Mesenchymal stem cell (in vitro differentiated cells and primary cell): ENCODE measurements around the gene UTF1.

ENCODE experiments used
- DNase-seq: peaks from one replicate; pipeline ENCODE4 v3.0.0-alpha.2; 2013
- H2AFZ ChIP-seq: one replicate; pipeline ENCODE4 v1.6.1; 2013; ENCODE audit warnings: low read depth, mild to moderate bottlenecking, control low read depth, inconsistent platforms, low read length, moderate library complexity
- H2AK5ac ChIP-seq: 2 replicates; pipeline ENCODE4 v1.6.1; 2013; ENCODE audit warnings: low read length, moderate library complexity, mild to moderate bottlenecking, inconsistent platforms; ENCODE audit not compliant: severe bottlenecking
- H2BK120ac ChIP-seq: one replicate; pipeline ENCODE4 v1.6.1; 2013; ENCODE audit warnings: low read depth, mild to moderate bottlenecking, inconsistent platforms, low read length, moderate library complexity
- H2BK12ac ChIP-seq, 2 experiments: one replicate each; pipeline ENCODE4 v1.6.1; 2013; ENCODE audit warnings: inconsistent platforms in 2 of 2, low read length in 2 of 2, mild to moderate bottlenecking in 2 of 2, moderate library complexity in 2 of 2, control low read depth in 1 of 2
- H2BK15ac ChIP-seq: one replicate; pipeline ENCODE4 v1.6.1; 2013; ENCODE audit warnings: mild to moderate bottlenecking, low read depth, inconsistent platforms; ENCODE audit not compliant: poor library complexity, severe bottlenecking
- H2BK5ac ChIP-seq: 2 replicates; pipeline ENCODE4 v1.6.1; 2013; ENCODE audit warnings: low read depth, mild to moderate bottlenecking, low read length, control low read depth, inconsistent platforms; ENCODE audit not compliant: poor library complexity, severe bottlenecking
- H3K14ac ChIP-seq, 2 experiments: one replicate each; pipeline ENCODE4 v1.6.1; 2013; ENCODE audit warnings: inconsistent platforms in 2 of 2, low read length in 2 of 2, control low read depth in 1 of 2, mild to moderate bottlenecking in 1 of 2, moderate library complexity in 1 of 2
- H3K18ac ChIP-seq, 2 experiments: one replicate each; pipeline ENCODE4 v1.6.1; 2013; ENCODE audit warnings: inconsistent platforms in 2 of 2, low read length in 2 of 2, control low read depth in 1 of 2, low read depth in 1 of 2, mild to moderate bottlenecking in 1 of 2
- H3K23ac ChIP-seq, 2 experiments: one replicate each; pipeline ENCODE4 v1.6.1; 2013; ENCODE audit warnings: inconsistent platforms in 2 of 2, low read length in 2 of 2, mild to moderate bottlenecking in 2 of 2, moderate library complexity in 2 of 2, control low read depth in 1 of 2
- H3K27ac ChIP-seq: 2 replicates; pipeline ENCODE4 v1.5.1; 2013; ENCODE audit warnings: mild to moderate bottlenecking, moderate library complexity, low read length, control low read depth, inconsistent platforms; ENCODE audit not compliant: poor library complexity, severe bottlenecking
- H3K27me3 ChIP-seq, 2 experiments: 2 replicates each; pipeline versions ENCODE4 v1.6.1 to v1.7.0; 2013; ENCODE audit warnings: low read length in 2 of 2, mild to moderate bottlenecking in 2 of 2, moderate library complexity in 2 of 2, control low read depth in 1 of 2, inconsistent platforms in 1 of 2; ENCODE audit not compliant: control insufficient read depth in 1 of 2, insufficient read depth in 1 of 2
- H3K36me3 ChIP-seq, 2 experiments: 2 replicates each; pipeline versions ENCODE4 v1.6.1 to v1.7.0; 2013; ENCODE audit warnings: low read length in 2 of 2, control low read depth in 1 of 2, inconsistent platforms in 1 of 2, low read depth in 1 of 2, mild to moderate bottlenecking in 1 of 2; ENCODE audit not compliant: insufficient read depth in 2 of 2, control insufficient read depth in 1 of 2
- H3K4ac ChIP-seq, 2 experiments: one replicate each; pipeline ENCODE4 v1.6.1; 2013; ENCODE audit warnings: inconsistent platforms in 2 of 2, low read length in 2 of 2, mild to moderate bottlenecking in 2 of 2, moderate library complexity in 2 of 2, control low read depth in 1 of 2, low read depth in 1 of 2
- H3K4me1 ChIP-seq: 2 replicates; pipeline ENCODE4 v1.6.1; 2013; ENCODE audit warnings: low read depth, low read length, control low read depth; ENCODE audit not compliant: control insufficient read depth, insufficient read depth
- H3K4me2 ChIP-seq: 2 replicates; pipeline ENCODE4 v1.6.1; 2013; ENCODE audit warnings: low read length, mild to moderate bottlenecking, inconsistent platforms; ENCODE audit not compliant: poor library complexity, severe bottlenecking
- H3K4me3 ChIP-seq, 2 experiments: 2 replicates each; pipeline versions ENCODE4 v1.5.1 to v1.7.0; 2013; ENCODE audit warnings: low read length in 2 of 2, mild to moderate bottlenecking in 2 of 2, control low read depth in 1 of 2, low read depth in 1 of 2; ENCODE audit not compliant: insufficient read depth in 1 of 2
- H3K79me1 ChIP-seq: replicated peaks from 2 replicates; pipeline ENCODE4 v1.6.1; 2013; ENCODE audit warnings: mild to moderate bottlenecking, control low read depth, low read length, inconsistent platforms; ENCODE audit not compliant: poor library complexity, severe bottlenecking
- H3K9ac ChIP-seq: 2 replicates; pipeline ENCODE4 v1.7.0; 2013; ENCODE audit warnings: mild to moderate bottlenecking, low read length, moderate library complexity
- H3K9me3 ChIP-seq: 2 replicates; pipeline ENCODE4 v1.7.0; 2013; ENCODE audit warnings: mild to moderate bottlenecking, low read length; ENCODE audit not compliant: control insufficient read depth
- H4K8ac ChIP-seq: one replicate; pipeline ENCODE4 v1.6.1; 2013; ENCODE audit warnings: inconsistent platforms, mild to moderate bottlenecking, low read length, moderate library complexity
- H4K91ac ChIP-seq: one replicate; pipeline ENCODE4 v1.6.1; 2013; ENCODE audit warnings: mild to moderate bottlenecking, low read length, inconsistent platforms
- WGBS: methylation state at CpG from one replicate; pipeline ENCODE4 v1.1.7; 2013; ENCODE audit warnings: mixed read lengths; 5-methylcytosine and 5-hydroxymethylcytosine counted together

The UTF1 gene

DNA sequence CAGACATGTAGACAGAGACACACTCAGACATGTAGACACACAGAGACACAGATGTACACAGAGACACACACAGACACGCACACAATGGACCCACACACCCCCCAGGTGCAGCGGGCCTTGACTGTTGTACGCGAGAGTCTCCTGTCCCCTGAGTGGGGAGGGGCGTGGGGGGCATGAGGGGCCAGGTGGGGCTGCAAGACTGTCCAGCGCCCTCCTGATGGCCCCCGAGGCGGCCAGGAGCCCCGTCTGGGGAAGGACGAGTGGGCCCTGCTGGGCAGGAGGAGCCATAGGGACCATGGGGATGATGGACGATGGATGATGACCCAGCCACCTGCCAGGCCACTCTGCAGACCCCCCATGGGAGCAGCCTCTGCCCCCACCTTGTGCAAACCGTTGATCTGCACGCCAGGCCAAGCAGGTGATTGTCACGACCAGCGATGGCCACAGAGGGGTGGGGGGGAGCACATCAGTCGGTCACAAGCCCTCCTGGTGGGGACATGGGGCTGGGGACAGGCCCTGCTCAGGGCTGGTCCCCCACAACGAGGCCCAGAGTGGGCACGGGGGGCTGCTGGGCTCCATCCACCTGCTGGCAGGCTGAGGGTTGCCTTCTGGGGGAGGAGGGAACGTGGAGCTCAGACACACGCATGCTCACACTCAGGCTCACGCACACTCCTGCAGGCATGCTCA, 19.2 kb downstream of the UTF1 start:
- no peak overlapping the region for H3K27ac ChIP-seq
- no peaks in the 10 kb centered on the region for H3K9me3 ChIP-seq
- no peak overlapping the region for H4K8ac ChIP-seq
- H3K9ac ChIP-seq = no peak overlapping the region
- H3K4me1 ChIP-seq = peaks cover 2% of the 10 kb centered on the region
- H2AK5ac ChIP-seq = no peak overlapping the region
- H3K23ac ChIP-seq = no peak overlapping the region
- no peak overlapping the region for H3K4me3 ChIP-seq
- H4K91ac ChIP-seq = peak overlapping the region; percentile 43
- H3K4ac ChIP-seq = no peak overlapping the region
- H2BK15ac ChIP-seq = no peak overlapping the region
- no peak for DNase-seq
- H3K4me2 ChIP-seq = no peak overlapping the region
- no peak overlapping the region for H3K14ac ChIP-seq
- no peaks in the 10 kb centered on the region for H3K79me1 ChIP-seq
- H2BK5ac ChIP-seq = no peak overlapping the region
- H3K18ac ChIP-seq = no peak overlapping the region
- H2BK120ac ChIP-seq = no peak overlapping the region
- peaks cover 5 to 61% of the 10 kb centered on the region in 2 experiments for H3K27me3 ChIP-seq
- H2BK12ac ChIP-seq = no peak overlapping the region
- 72% methylated on average over 19 of the region's 21 CpGs for WGBS
- no peak overlapping the region for H2AFZ ChIP-seq
- H3K36me3 ChIP-seq = no peaks in the 10 kb centered on the region

DNA sequence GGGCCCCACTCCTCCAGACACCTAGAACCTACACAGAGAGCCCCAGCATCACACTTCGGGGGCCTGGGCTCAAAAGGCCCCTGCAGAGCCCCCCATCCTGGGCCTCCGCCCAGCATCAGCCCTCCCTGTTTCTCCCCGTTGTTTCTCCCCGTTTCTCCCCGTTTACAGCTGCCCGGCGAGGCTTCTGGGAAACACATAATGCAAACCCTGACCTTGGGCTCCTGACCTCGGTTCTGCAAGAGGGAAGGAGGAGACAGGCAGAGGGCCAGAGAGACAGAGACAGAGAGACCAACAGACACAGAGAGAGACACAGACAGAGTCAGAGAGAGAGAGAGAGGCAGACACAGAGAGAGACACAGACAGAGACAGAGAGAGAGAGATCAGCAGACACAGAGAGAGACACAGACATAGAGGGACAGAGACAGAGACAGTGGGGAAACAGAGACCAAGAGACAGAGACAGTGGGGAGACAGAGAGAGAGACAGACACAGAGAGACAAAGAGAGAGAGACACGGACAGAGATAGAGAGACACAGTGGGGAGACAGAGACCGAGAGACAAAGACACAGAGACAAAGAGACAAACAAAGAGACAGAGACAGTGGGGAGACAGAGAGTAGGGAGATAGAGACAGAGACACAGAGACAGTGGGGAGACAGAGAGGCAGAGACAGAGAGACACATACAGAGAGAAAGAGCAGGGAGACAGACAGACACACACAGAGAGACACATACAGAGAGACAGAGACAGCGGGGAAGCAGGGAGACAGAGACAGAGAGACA, 20.1 kb downstream of the UTF1 start:
- Histone ChIP-seq H2BK120ac (no peak overlapping the region), H3K9me3 (no peaks in the 10 kb centered on the region), H3K9ac (no peak overlapping the region), H3K18ac (no peak overlapping the region), H2AK5ac (no peak overlapping the region), H3K4ac (no peak overlapping the region), H4K91ac (no peak overlapping the region), H3K27ac (no peak overlapping the region), H3K4me2 (no peak overlapping the region), H3K36me3 (no peaks in the 10 kb centered on the region), H4K8ac (no peak overlapping the region), H3K79me1 (no peaks in the 10 kb centered on the region), H2BK5ac (no peak overlapping the region), H3K4me3 (no peak overlapping the region), H2BK15ac (no peak overlapping the region), H3K14ac (no peak overlapping the region), H2AFZ (no peak overlapping the region), H3K27me3 (peaks cover 5 to 53% of the 10 kb centered on the region in 2 experiments), H2BK12ac (no peak overlapping the region), H3K4me1 (peaks cover 2% of the 10 kb centered on the region), H3K23ac (no peak overlapping the region)
- 71% methylated on average over 11 of the region's 11 CpGs for WGBS
- no peak for DNase-seq

DNA sequence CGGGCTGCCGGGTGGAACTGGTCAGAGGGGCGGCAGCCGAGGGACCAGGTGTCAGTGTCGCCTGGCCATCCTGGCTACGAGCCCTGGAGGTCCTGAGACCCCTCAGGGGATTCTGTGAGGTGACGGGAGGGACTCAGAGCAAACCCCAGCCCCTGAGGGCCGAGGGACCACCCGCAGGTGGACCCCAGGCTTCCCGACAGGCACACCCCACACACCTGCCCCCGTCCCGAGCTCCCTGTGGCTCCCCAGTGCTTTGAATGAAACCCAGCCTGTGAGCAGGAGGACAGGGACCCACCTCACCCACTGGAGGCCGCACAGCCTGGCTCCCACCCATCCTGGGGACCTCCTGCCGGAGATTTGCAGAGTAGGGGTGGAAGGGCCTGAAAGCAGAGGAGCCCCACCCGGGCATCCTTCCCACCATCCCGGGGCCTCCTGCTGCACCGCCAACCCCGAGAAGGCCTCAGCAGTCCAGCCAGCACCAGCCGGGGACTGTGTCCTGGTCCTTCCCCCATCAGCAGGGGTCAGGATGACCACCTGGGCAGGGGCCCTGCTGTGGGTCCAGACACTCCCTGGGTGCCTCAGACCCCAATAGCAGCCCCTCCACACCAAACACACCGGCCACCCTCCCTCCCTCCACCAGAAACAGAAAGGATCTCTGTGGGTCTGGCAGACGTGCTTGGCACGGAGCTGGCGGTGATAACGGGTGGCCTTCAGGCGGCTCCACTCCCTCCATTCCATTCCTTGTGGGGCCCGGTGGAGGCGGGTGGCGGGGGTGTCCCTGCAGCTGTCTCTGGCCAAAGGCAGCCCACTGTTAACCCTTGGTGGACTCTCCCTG, 21.6 kb downstream of the UTF1 start:
- H2BK15ac ChIP-seq = no peak overlapping the region
- 78% methylated on average over 27 of the region's 28 CpGs for WGBS

DNA sequence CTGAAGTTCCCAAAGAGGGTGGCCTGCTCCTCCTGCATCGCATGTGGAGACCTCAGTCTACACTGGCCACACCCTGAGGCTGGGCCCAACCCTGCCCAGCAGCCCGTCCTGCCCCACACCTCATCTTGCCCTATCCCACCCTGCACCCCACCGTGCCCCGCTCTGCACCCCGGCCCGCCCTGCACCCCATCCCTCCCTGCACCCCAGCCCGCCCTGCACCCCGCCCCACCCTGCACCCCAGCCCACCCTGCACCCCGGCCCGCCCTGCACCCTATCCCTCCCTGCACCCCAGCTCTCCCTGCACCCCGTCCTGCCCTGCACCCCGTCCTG, 22.2 kb downstream of the UTF1 start:
- Histone ChIP-seq H2BK12ac (no peak overlapping the region), H3K14ac (no peak overlapping the region), H2BK15ac (no peak overlapping the region), H3K4me1 (peaks cover 2% of the 10 kb centered on the region), H2AK5ac (no peak overlapping the region), H3K9ac (no peak overlapping the region), H2AFZ (no peak overlapping the region), H4K91ac (peak overlapping the region; percentile 34), H3K4ac (no peak overlapping the region), H4K8ac (no peak overlapping the region), H3K4me2 (no peak overlapping the region), H3K23ac (no peak overlapping the region), H2BK5ac (no peak overlapping the region), H3K27ac (no peak overlapping the region), H3K36me3 (no peaks in the 10 kb centered on the region), H3K9me3 (no peaks in the 10 kb centered on the region), H2BK120ac (no peak overlapping the region), H3K27me3 (peaks cover 5 to 37% of the 10 kb centered on the region in 2 experiments), H3K79me1 (no peaks in the 10 kb centered on the region), H3K4me3 (no peak overlapping the region), H3K18ac (no peak overlapping the region)
- DNase-seq = no peak
- WGBS = 85% methylated on average over 10 of the region's 12 CpGs

More for the DNA sequence above, 21.6 kb downstream of the UTF1 start:
- Histone ChIP-seq H3K23ac (no peak overlapping the region), H4K91ac (no peak overlapping the region), H2AK5ac (no peak overlapping the region), H2AFZ (no peak overlapping the region), H3K9me3 (no peaks in the 10 kb centered on the region), H4K8ac (no peak overlapping the region), H3K27me3 (peaks cover 5 to 39% of the 10 kb centered on the region in 2 experiments), H2BK12ac (no peak overlapping the region), H3K4ac (no peak overlapping the region), H3K9ac (no peak overlapping the region), H3K14ac (no peak overlapping the region), H3K36me3 (no peaks in the 10 kb centered on the region), H3K4me2 (no peak overlapping the region), H2BK120ac (no peak overlapping the region), H3K4me1 (peaks cover 2% of the 10 kb centered on the region), H3K18ac (no peak overlapping the region), H3K79me1 (no peaks in the 10 kb centered on the region), H2BK5ac (no peak overlapping the region), H3K4me3 (no peak overlapping the region), H3K27ac (no peak overlapping the region)
- DNase-seq = no peak
